ENCODE results near the gene CENPB.

DNA sequence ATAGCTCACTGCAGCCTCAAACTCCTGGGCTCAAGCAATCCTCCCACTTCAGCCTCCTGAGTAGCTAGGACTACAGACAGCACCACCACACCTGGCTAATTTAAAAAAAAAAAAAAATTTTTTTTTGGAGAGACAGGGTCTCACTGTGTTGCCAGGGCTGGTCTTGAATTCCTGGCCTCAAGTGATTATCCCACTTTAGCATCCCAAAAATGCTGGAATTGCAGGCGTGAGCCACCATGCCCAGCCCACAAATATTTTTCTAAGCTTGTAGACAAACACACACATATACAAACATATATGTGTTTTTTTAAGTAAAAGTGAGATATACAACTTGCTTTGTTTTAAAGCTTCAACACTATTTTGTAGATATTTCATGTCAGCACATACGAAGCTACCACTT, 43.3 kb downstream of the CENPB start:
- no peak for TF ChIP-seq CTCF (IDR thresholded peaks at IDR 0.05; ENCODE audit: insufficient read depth, low read length)
- no peak for TF ChIP-seq POLR2AphosphoS5 (IDR thresholded peaks at IDR 0.05; ENCODE audit: low read depth)
- no peak for TF ChIP-seq REST (IDR thresholded peaks at IDR 0.05; ENCODE audit: insufficient replicate concordance, low read depth)
- no peak for TF ChIP-seq SPI1 (IDR thresholded peaks at IDR 0.05; ENCODE audit: borderline replicate concordance, low read depth)
- TF ChIP-seq GABPA (IDR thresholded peaks at IDR 0.05; ENCODE audit: low read depth) = no peak

Data from HL-60 (cell line).